Endothelial cell of umbilical vein (primary cell): ENCODE results near the gene GALNT9. TPM values are rescaled to one million over a fixed set of nuclear protein-coding genes. Genes with fewer than 3 reads are reported as not detected.
A peak's percentile ranks its signal among the peaks of the same experiment; 100 is the strongest.

ENCODE experiments used
- BruUV-seq: library from RNA; stranded (reverse); fragments of 400-500 nt; replicated peaks from 2 replicates; lab custom pipeline; 2021; lab: Mats Ljungman, UMichigan
- CTCF ChIA-PET: fragments of 300-600, 350-600 bp; sonication (Branson Sonifier 250); formaldehyde crosslinking; loops from one replicate; lab custom pipeline; 2021; ENCODE audit warnings: antibody characterized with exemption, inconsistent platforms; lab: Charles Lee
- POLR2A ChIA-PET: fragments of 300-600, 350-600 bp; sonication (Branson Sonifier 250); formaldehyde crosslinking; loops from one replicate; lab custom pipeline; 2021; ENCODE audit warnings: antibody characterized with exemption, inconsistent platforms; lab: Charles Lee
- DNase-seq: peaks from one replicate; pipeline ENCODE4 v3.0.0-alpha.2; 2011; ENCODE audit warnings: low read depth, low spot score
- FAIRE-seq: peaks from 2 replicates; lab custom pipeline; 2011; peaks lifted over from hg19 to GRCh38; lab: Jason Lieb, UNC
- H2AFZ ChIP-seq: 2 replicates; pipeline ENCODE4 v1.6.0; 2012; ENCODE audit warnings: low read depth, low read length, control low read depth, inconsistent platforms
- H3K27ac ChIP-seq: 2 replicates; pipeline ENCODE4 v1.5.1; 2011; ENCODE audit warnings: low read depth, mild to moderate bottlenecking, control low read depth, low read length, moderate library complexity; ENCODE audit not compliant: insufficient read depth
- H3K27me3 ChIP-seq, 2 experiments: 2 replicates each; pipeline versions ENCODE4 v1.6.0 to v1.6.1; 2011; ENCODE audit warnings: low read length in 2 of 2, mixed read lengths in 1 of 2; ENCODE audit not compliant: control insufficient read depth in 2 of 2, insufficient read depth in 2 of 2
- H3K36me3 ChIP-seq, 2 experiments: 2 replicates in 1 of 2; 3 replicates in 1 of 2; pipeline ENCODE4 v1.5.1; 2011; ENCODE audit warnings: low read length in 2 of 2, mild to moderate bottlenecking in 1 of 2, moderate library complexity in 1 of 2; ENCODE audit not compliant: control insufficient read depth in 2 of 2, insufficient read depth in 2 of 2; ENCODE audit errors: extremely low read depth in 1 of 2
- H3K4me1 ChIP-seq: 3 replicates; pipeline ENCODE4 v1.5.1; 2011; ENCODE audit warnings: mild to moderate bottlenecking, low read length; ENCODE audit not compliant: control insufficient read depth, insufficient read depth; ENCODE audit errors: extremely low read depth
- H3K4me2 ChIP-seq: 2 replicates; pipeline ENCODE4 v1.6.1; 2011; ENCODE audit warnings: low read length, control low read depth, mixed read lengths; ENCODE audit not compliant: insufficient read depth
- H3K4me3 ChIP-seq, 3 experiments: fragments of 200-600 bp in 1 of 3; sonication (generic), shearing (Covaris generic) in 1 of 3; replicated peaks in 1 of 3; 2 replicates each; pipeline ENCODE4 v1.5.1; 2011 to 2016; ENCODE audit warnings: control low read depth in 3 of 3, low read length in 3 of 3, mild to moderate bottlenecking in 2 of 3, inconsistent platforms in 1 of 3, low read depth in 1 of 3, moderate library complexity in 1 of 3; ENCODE audit not compliant: insufficient read depth in 1 of 3
- H3K79me2 ChIP-seq: 2 replicates; pipeline ENCODE4 v1.6.0; 2012; ENCODE audit warnings: low read length, inconsistent platforms; ENCODE audit not compliant: control insufficient read depth, insufficient read depth
- H3K9ac ChIP-seq: replicated peaks from 2 replicates; pipeline ENCODE3; 2011; ENCODE audit warnings: low read length, control low read depth; ENCODE audit not compliant: insufficient read depth; ENCODE audit errors: extremely low read depth
- H3K9me1 ChIP-seq: replicated peaks from 3 replicates; pipeline ENCODE4 v1.6.0; 2011; ENCODE audit warnings: mild to moderate bottlenecking, low read length; ENCODE audit not compliant: control insufficient read depth, insufficient read depth; ENCODE audit errors: extremely low read depth
- H3K9me3 ChIP-seq: replicated peaks from 2 replicates; pipeline ENCODE4 v1.5.1; 2012; ENCODE audit warnings: low read length, inconsistent platforms; ENCODE audit not compliant: control insufficient read depth, insufficient read depth
- H4K20me1 ChIP-seq: replicated peaks from 2 replicates; pipeline ENCODE3; 2011; ENCODE audit warnings: mild to moderate bottlenecking, low read length; ENCODE audit not compliant: control insufficient read depth, insufficient read depth; ENCODE audit errors: extremely low read depth
- EZH2 ChIP-seq: IDR thresholded peaks from 2 replicates; pipeline ENCODE4 v1.6.1; 2012; ENCODE audit warnings: borderline replicate concordance, low read depth, mild to moderate bottlenecking, moderate library complexity, low read length, inconsistent platforms; ENCODE audit not compliant: severe bottlenecking
- FOS ChIP-seq: IDR thresholded peaks from 2 replicates; pipeline ENCODE4 v1.6.1; 2011; ENCODE audit warnings: mild to moderate bottlenecking, low read length, moderate library complexity, borderline replicate concordance; ENCODE audit not compliant: insufficient read depth
- GATA2 ChIP-seq: IDR thresholded peaks from 2 replicates; pipeline ENCODE4 v1.7.0; 2011; ENCODE audit warnings: low read depth, mild to moderate bottlenecking, moderate library complexity, mixed read lengths, low read length; ENCODE audit not compliant: insufficient read length, insufficient read depth
- JUN ChIP-seq: IDR thresholded peaks from 2 replicates; pipeline ENCODE4 v1.6.1; 2011; ENCODE audit warnings: borderline replicate concordance, low read depth; ENCODE audit not compliant: insufficient read length, insufficient read depth
- MYC ChIP-seq: IDR thresholded peaks from one replicate; pipeline ENCODE4 v1.6.1; 2011; ENCODE audit warnings: mild to moderate bottlenecking, low read depth, low read length
- POLR2A ChIP-seq: IDR thresholded peaks from 2 replicates; pipeline ENCODE4 v1.6.1; 2012; ENCODE audit warnings: low read depth, mild to moderate bottlenecking, control low read depth, low read length
- POLR2AphosphoS5 ChIP-seq: IDR thresholded peaks from 2 replicates; pipeline ENCODE4 v1.6.1; 2012; ENCODE audit warnings: low read depth, mild to moderate bottlenecking, control low read depth, low read length, moderate library complexity; ENCODE audit not compliant: insufficient read depth
- dilution Hi-C: fragments of 300-500 bp; cut with MboI; formaldehyde crosslinking; loops from one replicate; pipeline ENCODE4 v1.15.0; 2019; ENCODE audit warnings: low sequenced_read_pairs; ENCODE audit not compliant: extremely low pct_ligation_motif_present
- intact Hi-C: fragments of 100-400 bp; cut with micrococcal nuclease; formaldehyde crosslinking; loops from one replicate; pipeline ENCODE4 v1.10.0; 2022
- polyA plus RNA-seq, 4 experiments: library from polyadenylated mRNA; depleted of rRNA in 3 of 4; stranded (reverse) in 3 of 4; unstranded in 1 of 4; fragments of >200 nt; gene quantifications; 2 replicates each; pipeline versions ENCODE4 v1.2.1 to v1.2.3, GENCODE V29; 2011 to 2012; ENCODE audit warnings: missing spikeins in 1 of 4
- total RNA-seq: library from RNA; stranded (reverse); gene quantifications from 2 replicates; pipeline ENCODE4 v1.2.3, GENCODE V29; 2021

GALNT9 gene
- total and polyA plus RNA-seq, 2 donors (not counting 3 experiments of a cell fraction or from before 2014, with no cell fraction given), result 0.14 to 0.73 TPM

DNA sequence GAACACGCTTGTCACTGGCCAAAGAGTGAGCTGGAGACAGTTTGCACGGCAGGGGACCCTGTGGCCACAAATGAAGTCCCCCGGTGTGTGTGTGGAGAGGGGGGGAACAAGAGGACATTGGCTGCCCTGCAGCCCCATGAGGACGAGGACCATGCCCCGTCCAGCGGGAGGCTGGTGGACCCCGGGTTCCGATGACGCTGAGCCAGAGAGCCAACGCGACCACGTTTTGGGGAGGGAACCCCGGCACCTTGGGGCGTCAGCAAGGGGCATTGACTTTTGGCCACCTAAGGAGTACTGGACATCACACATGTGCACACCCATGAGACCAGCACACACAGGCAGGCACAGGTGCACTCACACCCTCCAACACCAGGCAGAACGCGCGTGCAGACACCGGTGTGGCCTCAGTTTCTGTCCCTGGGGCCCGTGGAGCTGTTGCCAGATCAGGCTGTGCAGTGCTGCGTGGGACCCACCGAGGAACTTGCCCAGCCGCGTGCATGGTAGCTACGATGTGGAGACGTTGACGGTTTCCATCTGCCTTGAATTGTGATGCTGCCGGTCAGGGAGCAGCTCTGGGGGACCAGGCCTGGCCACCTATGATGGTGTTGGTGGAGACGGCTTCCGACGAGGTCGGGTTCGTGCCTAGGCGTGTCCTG lies 158.6 kb downstream of the GALNT9 start:
- no peak for FAIRE-seq
- Histone ChIP-seq H3K4me3 (no peak overlapping the region), H3K27me3 (peaks cover 0 to 2% of the 10 kb centered on the region in 2 experiments), H2AFZ (no peak overlapping the region), H3K4me2 (no peak overlapping the region), H3K9me3 (no peaks in the 10 kb centered on the region), H3K36me3 (no peaks in the 10 kb centered on the region), H3K27ac (no peak overlapping the region), H3K9ac (no peak overlapping the region), H3K9me1 (no peaks in the 10 kb centered on the region), H3K79me2 (no peaks in the 10 kb centered on the region), H3K4me1 (no peaks in the 10 kb centered on the region), H4K20me1 (no peaks in the 10 kb centered on the region)
- DNase-seq, result no peak
- intact Hi-C loops, result no loop called here
- TF ChIP-seq GATA2, result no peak
- no peak for TF ChIP-seq POLR2AphosphoS5
- no peak for TF ChIP-seq EZH2
- TF ChIP-seq JUN, result no peak
- no peak for TF ChIP-seq POLR2A
- TF ChIP-seq MYC, result no peak
- TF ChIP-seq FOS, result no peak
- CTCF ChIA-PET, result interaction anchor here (1.5 kb wide), 1 partner anchor 17 kb away, joined by 9 read pairs; no protein-coding TSS in a partner anchor
- no TSS peak for BruUV-seq
- dilution Hi-C loops, result no loop called here
- POLR2A ChIA-PET, result no interaction called here

DNA sequence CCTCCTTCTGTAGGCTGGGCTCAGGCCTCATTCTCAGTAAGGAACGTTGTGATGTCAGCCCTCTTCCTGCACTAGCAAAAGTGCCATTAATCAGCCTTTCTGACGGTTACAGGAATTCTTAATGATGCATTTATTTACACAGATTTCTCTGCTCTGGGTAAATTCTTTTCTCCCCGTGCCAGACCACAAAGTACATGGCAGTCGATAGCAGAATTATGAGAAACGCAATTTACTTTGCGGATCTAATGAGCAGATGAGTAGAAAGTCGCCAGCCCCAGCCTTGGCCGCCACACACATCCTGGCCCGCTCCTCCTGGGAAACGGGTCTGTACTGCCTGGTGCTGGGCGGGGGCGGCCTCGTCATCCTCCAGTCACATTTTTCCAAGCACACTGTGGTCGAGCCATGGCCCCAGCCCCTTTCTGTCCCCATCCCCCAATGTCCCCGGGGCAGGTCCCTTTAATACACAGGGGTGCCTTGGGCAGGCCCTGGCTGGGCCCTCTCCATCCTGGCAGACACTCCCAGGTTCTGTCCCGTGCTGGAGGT lies 159.2 kb downstream of the GALNT9 start:
- DNase-seq (peak; percentile 47), FAIRE-seq (no peak)
- ChIA-PET CTCF (no interaction called here), POLR2A (no interaction called here)
- no TSS peak for BruUV-seq
- Histone ChIP-seq H3K79me2 (no peaks in the 10 kb centered on the region), H4K20me1 (no peaks in the 10 kb centered on the region), H3K9me1 (no peaks in the 10 kb centered on the region), H3K4me2 (no peak overlapping the region), H3K4me1 (no peaks in the 10 kb centered on the region), H3K27ac (no peak overlapping the region), H3K36me3 (no peaks in the 10 kb centered on the region), H3K27me3 (peaks cover 0 to 2% of the 10 kb centered on the region in 2 experiments), H2AFZ (no peak overlapping the region), H3K9ac (no peak overlapping the region), H3K4me3 (no peak overlapping the region), H3K9me3 (no peaks in the 10 kb centered on the region)
- intact Hi-C loops (no loop called here), dilution Hi-C loops (no loop called here)
- TF ChIP-seq FOS (no peak), POLR2AphosphoS5 (no peak), EZH2 (no peak), POLR2A (no peak), MYC (no peak)
